Endometrium (tissue), 2 donors: ENCODE data around the gene ACE.
"Not testable (repeated sequence)": the region's sequence is repeated elsewhere in the genome, so short reads cannot be mapped to it uniquely, and the experiment has no call there.

Experiments used
- FAIRE-seq: peaks from 2 replicates; lab custom pipeline; 2012; peaks lifted over from hg19 to GRCh38; lab: Jason Lieb, UNC
- donor health status: control.
- donor health status: control.

ACE gene

GRCh38 chr17:63444457-63444856 lies 32.4 kb upstream of the ACE start:
- no peak for FAIRE-seq

GRCh38 chr17:63445065-63445464 lies 31.8 kb upstream of the ACE start:
- no peak for FAIRE-seq

DNA sequence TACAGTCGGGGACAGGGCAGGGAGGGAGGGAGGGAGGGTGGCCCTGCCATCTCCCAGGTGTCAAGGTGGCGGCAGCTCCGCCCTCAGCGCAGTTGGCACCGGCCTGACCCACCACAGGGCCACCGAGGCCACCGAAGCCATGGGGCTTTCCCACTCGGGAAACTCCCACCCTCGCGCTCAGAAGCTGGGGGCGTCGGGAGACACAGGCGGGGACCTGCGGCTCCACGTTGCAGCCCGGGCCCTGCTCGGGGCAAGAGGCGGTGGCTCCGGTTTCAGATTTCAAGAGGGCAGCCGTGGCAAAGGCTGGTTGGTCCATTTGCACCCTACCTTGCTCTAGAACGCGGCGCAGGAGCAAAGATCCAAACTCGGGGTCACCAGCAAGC lies 31.3 kb upstream of the ACE start:
- FAIRE-seq = no peak

GRCh38 chr17:63445954-63446752 lies 30.7 kb upstream of the ACE start, which contains the start of gene CYB561:
TSS of gene CYB561 (minus strand) at chr17:63446306. CDS start at chr17:63437547, 8,759 bp downstream.
- FAIRE-seq = no peak

DNA sequence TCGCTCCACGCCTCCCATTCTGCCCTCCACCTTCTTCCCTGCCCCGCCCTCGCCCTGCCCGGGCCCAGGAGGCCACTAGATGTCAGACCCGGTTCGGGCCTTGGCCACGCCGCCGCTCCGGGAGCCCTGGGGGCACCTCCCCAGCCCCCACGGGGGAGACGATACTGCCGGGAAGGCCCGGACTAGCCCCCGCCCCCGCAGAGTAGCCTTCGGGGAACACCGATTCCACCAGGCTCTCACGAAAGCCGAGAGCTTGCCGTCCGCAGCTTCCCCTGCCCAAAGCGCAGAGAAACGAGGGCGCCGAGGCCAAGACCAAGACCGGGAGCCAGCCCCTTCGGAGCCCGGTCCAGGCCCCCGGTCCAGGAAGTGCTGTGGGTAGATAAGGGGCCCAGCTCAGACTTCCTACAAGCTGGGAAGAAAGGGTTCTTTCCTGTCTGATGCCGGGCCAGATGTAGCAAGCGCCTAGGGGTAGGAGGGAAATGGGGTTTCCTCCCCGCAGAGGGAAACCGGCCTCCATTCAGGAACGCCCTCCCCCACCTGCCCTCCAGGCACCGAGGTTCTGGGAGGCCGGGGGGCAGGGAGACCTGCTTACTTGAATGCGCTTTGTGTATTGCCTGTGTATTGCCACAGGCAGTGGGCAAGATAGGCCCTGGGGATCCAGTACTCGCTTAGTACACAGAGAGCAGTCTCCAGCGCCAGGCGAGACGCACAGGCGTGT lies 29.9 kb upstream of the ACE start:
- no peak for FAIRE-seq

GRCh38 chr17:63447471-63448009 lies 29.3 kb upstream of the ACE start:
- no peak for FAIRE-seq

DNA sequence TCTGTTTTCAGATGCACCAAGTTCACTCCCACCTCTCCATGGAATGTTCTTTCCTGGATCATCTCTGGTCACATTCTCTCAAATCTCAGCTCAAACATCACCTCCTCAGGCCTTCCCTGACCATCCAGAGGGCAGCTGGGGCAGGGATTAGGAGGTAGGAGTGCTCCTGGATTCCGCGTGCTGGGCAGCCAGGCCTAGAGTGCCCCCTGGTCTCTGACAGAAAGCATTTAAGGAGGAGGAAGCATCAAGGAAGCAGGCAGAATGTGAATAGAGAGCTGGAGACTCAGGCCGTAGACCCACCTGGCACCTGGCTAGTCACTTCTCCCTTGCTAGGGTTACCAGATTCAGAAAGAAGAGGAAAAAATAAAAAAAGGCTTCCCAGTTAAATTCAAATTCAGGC lies 28.2 kb upstream of the ACE start:
- FAIRE-seq = no peak

DNA sequence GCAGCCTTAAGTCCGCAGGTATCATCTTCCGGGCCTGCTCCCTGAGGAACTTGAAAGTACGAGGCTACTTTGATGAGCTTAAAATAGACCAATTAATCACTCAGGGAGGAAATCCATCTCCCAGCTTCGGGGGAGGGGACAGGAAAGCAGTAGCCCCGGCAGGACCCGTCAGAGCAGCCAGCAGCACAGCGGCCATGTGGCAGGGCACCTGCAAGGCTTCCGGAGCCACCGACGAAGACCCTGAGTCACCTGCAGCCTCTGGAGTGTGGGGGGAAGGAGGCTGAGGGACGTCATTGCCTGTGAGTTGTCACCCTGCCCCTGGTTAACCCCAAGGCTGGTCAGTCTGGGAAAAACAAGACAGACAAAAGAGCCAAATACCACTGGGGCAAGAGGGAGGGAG lies 26.3 kb upstream of the ACE start:
- no peak for FAIRE-seq

DNA sequence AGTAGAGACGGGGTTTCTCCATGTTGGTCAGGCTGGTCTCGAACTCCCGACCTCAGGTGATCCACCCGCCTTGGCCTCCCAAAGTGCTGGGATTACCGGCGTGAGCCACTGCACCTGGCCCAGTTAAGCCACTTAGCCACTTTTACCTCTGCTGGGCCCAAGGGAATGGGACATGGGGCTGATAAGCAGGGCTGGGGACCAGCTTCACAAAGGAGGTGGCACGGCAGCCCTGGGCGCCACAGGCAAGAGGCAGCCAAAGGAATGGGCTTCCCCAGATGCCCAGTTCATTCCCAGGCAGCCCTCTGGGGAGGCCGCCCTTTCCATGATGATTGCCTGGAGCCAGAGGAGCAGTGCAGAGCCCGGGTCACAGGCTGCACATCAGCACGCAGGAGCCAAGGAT lies 25.7 kb upstream of the ACE start:
- no peak for FAIRE-seq

- FAIRE-seq = no peak
Observed at GRCh38 chr17:63452046-63452961, 24.6 kb upstream of the ACE start.

DNA sequence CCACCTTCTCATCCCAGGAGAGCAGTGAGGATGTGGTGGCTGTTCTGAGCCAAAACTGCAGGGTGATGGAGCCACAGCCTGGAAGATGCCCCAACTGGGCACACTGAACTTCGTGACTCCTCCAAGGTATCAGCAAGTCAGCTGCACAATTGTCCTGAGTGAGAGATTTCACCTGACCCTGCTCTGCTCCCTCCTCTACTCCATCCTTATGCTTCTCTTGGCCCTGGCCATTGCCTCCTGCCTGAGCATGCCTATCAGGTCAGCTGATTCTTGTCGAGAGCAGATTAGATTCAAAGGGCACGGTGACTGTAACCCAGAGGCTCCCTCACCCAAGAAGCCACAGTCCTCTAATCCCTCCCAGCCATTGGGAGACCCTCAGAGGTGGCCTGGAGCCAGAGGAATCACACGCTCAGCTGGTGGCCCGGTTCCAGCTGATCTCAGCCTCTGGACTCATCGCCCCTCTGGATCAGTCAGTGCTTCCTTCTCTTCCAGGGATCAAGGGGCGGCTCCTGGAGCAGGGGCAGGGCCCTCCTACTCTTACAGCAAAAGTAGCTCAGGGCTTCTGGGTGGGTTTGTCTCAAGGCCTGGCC lies 23.8 kb upstream of the ACE start:
- no peak for FAIRE-seq

DNA sequence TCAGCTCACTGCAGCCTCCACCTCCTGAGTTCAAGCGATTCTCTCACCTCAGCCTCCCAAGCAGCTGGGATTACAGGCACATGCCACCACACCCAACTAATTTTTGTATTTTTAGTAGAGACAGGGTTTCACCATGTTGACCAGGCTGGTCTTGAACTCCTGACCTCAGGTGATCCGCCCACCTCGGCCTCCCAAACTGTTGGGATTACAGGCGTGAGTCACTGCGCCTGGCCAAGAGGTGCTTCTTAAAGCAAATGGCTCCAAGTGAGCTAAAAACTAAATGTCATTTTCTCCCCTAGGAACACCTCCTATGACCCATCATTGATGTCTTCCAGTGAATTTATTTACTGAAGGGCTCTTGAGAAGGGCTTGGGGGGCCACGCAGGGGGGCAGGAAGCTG lies 22.5 kb upstream of the ACE start:
- not testable (repeated sequence) for FAIRE-seq

DNA sequence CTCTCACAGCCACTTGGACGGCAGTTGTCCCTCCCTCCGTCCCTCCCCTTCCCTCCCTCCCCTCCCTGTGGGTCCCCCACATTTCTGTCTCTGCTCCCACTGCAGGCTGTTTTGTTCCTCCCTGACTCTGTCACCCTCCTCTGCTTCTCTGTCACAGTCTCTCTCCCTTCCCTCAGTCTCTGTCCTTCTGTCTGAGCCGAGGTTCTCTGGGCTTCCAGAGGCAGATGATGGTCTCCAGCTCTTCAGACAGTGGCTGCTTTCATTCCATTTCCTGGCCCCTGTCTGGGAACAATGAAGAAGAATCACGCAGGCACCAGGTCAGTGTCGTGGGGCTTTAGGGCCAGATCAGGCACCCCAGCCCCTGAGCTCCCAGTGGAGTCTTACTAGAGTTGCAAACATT lies 21.9 kb upstream of the ACE start:
- FAIRE-seq = no peak

DNA sequence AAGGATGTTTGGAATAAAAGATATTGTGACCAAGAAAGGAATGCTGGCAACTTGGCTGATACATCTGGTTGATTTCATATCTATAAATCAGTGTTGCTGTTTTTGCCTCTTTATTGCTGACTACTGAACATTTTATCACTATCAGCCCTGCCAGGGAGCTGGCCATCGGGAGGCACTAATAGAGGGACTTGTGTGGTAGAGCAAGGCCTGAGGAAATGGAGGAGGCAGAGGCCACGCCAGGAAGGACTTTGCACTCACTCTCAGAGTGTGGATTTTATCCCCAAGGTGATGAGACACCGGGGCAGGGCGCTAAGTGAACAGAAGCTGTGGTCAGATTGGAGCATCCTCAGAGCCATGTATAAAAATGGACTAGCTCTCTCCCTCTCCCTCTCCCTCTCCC lies 21.4 kb upstream of the ACE start:
- no peak for FAIRE-seq

GRCh38 chr17:63458478-63458877 lies 18.4 kb upstream of the ACE start:
- no peak for FAIRE-seq

DNA sequence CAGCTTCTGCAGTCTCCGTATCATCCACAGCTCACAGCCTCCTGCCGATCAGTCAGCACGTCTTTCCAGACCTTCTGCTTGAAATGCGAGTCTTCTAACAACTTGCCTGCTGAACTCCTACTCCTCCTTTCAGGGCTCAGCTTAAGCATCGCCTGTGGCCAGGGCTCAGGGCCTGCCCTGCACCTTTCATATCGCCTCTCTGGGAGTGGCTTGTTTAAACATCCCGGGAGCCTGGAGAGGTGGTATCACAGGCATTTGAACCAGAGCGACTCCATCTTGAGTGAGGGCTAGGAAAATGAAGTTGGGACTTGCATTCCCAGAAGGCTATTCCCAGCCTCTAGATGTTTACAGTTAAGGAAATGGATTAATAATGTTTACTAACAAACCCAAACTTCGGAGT lies 16.8 kb upstream of the ACE start:
- FAIRE-seq = no peak

DNA sequence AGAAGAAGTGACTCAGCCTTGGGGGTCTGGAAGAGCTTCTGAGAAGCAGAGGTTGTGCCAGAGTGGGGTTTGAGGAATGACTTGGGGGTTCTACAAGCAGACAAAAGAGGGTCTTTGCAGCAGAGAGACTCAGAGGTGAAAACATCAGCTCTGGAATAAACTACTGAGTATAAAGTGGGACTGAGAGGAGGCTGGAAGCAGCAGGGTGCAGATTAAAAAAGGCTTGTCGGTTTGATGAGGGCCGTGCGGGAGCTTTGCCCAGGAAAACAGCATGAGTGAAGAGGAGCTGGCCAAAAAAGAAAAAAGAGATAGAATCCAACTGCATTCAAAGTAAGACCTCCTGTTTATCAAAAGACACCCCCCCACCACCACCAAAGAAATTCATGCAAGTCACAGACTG lies 13.1 kb upstream of the ACE start:
- no peak for FAIRE-seq

GRCh38 chr17:63464691-63465236 lies 12.1 kb upstream of the ACE start:
- FAIRE-seq = no peak

- FAIRE-seq = not testable (repeated sequence)
Observed at GRCh38 chr17:63468099-63468498, 8.8 kb upstream of the ACE start.

- FAIRE-seq = no peak
Observed at GRCh38 chr17:63474174-63474573, 2.7 kb upstream of the ACE start.

GRCh38 chr17:63474586-63475460 lies 2.0 kb upstream of the ACE start:
- no peak for FAIRE-seq
